ENCODE data around the gene FRMD6.

DNA sequence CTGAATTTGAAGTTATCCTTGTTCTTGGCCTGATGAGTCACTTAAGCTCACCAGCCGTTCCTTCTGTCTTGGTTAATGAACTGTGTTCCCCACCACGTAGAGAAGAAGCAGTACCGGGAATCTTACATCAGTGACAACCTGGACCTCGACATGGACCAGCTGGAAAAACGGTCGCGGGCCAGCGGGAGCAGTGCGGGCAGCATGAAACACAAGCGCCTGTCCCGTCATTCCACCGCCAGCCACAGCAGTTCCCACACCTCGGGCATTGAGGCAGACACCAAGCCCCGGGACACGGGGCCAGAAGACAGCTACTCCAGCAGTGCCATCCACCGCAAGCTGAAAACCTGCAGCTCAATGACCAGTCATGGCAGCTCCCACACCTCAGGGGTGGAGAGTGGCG, 68.2 kb downstream of the FRMD6 start:
- TF ChIP-seq, protein P1, sequence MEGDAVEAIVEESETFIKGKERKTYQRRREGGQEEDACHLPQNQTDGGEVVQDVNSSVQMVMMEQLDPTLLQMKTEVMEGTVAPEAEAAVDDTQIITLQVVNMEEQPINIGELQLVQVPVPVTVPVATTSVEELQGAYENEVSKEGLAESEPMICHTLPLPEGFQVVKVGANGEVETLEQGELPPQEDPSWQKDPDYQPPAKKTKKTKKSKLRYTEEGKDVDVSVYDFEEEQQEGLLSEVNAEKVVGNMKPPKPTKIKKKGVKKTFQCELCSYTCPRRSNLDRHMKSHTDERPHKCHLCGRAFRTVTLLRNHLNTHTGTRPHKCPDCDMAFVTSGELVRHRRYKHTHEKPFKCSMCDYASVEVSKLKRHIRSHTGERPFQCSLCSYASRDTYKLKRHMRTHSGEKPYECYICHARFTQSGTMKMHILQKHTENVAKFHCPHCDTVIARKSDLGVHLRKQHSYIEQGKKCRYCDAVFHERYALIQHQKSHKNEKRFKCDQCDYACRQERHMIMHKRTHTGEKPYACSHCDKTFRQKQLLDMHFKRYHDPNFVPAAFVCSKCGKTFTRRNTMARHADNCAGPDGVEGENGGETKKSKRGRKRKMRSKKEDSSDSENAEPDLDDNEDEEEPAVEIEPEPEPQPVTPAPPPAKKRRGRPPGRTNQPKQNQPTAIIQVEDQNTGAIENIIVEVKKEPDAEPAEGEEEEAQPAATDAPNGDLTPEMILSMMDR (conservative IDR thresholded peaks at IDR 0.05): no peak
- no peak for TF ChIP-seq ZFX (IDR thresholded peaks at IDR 0.05)
